GM18505 (cell line): ENCODE results near the gene SGCE.

Source experiments
- ATAC-seq: cut with Tn5 transposase; IDR thresholded peaks from one replicate; pipeline ENCODE4 v1.9.1; 2021; ENCODE audit not compliant: unreplicated experiment
- POLR2A ChIP-seq: IDR thresholded peaks from 4 replicates; pipeline ENCODE4 v1.6.1; 2011; ENCODE audit warnings: borderline replicate concordance; ENCODE audit not compliant: insufficient read depth, insufficient read length; ENCODE audit errors: extremely low read depth

SGCE gene

GRCh38 chr7:94591176-94591575 lies 64.8 kb downstream of the SGCE start:
- no peak for TF ChIP-seq POLR2A
- peak; percentile 77 for ATAC-seq

GRCh38 chr7:94590526-94591162 lies 65.3 kb downstream of the SGCE start:
- TF ChIP-seq POLR2A: no peak
- peak; percentile 52 for ATAC-seq

GRCh38 chr7:94588075-94588474 lies 67.9 kb downstream of the SGCE start:
- TF ChIP-seq POLR2A: no peak

GRCh38 chr7:94584113-94584512 lies 71.8 kb downstream of the SGCE start:
- no peak for TF ChIP-seq POLR2A
- no peak for ATAC-seq

More at GRCh38 chr7:94588075-94588474, 67.9 kb downstream of the SGCE start:
- no peak for ATAC-seq

GRCh38 chr7:94580601-94581000 lies 75.3 kb downstream of the SGCE start:
- no peak for ATAC-seq
- no peak for TF ChIP-seq POLR2A

GRCh38 chr7:94579470-94579869 lies 76.5 kb downstream of the SGCE start:
- no peak for TF ChIP-seq POLR2A
- ATAC-seq: no peak

- no peak for TF ChIP-seq POLR2A
- no peak for ATAC-seq
Measured at GRCh38 chr7:94578614-94579013, 77.3 kb downstream of the SGCE start.

GRCh38 chr7:94577357-94577756 lies 78.6 kb downstream of the SGCE start:
- ATAC-seq: no peak
- no peak for TF ChIP-seq POLR2A

- no peak for ATAC-seq
- no peak for TF ChIP-seq POLR2A
Measured at GRCh38 chr7:94576316-94576715, 79.6 kb downstream of the SGCE start.

GRCh38 chr7:94575646-94576045 lies 80.3 kb downstream of the SGCE start:
- no peak for TF ChIP-seq POLR2A
- ATAC-seq: no peak

GRCh38 chr7:94571816-94572215 lies 84.1 kb downstream of the SGCE start:
- no peak for ATAC-seq
- TF ChIP-seq POLR2A: no peak

GRCh38 chr7:94567396-94567795 lies 88.5 kb downstream of the SGCE start:
- no peak for TF ChIP-seq POLR2A
- no peak for ATAC-seq

GRCh38 chr7:94565247-94565894 lies 90.6 kb downstream of the SGCE start:
- no peak for ATAC-seq
- TF ChIP-seq POLR2A: no peak

GRCh38 chr7:94562525-94562924 lies 93.4 kb downstream of the SGCE start:
- ATAC-seq: no peak
- no peak for TF ChIP-seq POLR2A
